Hepatocyte (in vitro differentiated cells): ENCODE measurements around the gene MSLN.

Source experiments
- CTCF ChIP-seq: fragments of 200-600 bp; sonication (generic); IDR thresholded peaks from 2 replicates; pipeline ENCODE4 v1.5.1; 2016; ENCODE audit warnings: antibody characterized with exemption, mild to moderate bottlenecking; ENCODE audit not compliant: poor library complexity
- EZH2 ChIP-seq: fragments of 200-600 bp; sonication (generic); IDR thresholded peaks from 2 replicates; pipeline ENCODE4 v1.6.1; 2016; ENCODE audit warnings: antibody characterized with exemption, mild to moderate bottlenecking, borderline replicate concordance
- EZH2phosphoT487 ChIP-seq: fragments of 200-600 bp; sonication (generic); IDR thresholded peaks from one replicate; pipeline ENCODE4 v1.6.1; 2018; ENCODE audit warnings: antibody characterized with exemption, mild to moderate bottlenecking, low read depth, moderate library complexity; ENCODE audit not compliant: unreplicated experiment, severe bottlenecking

- no peak for TF ChIP-seq CTCF
- TF ChIP-seq EZH2phosphoT487: no peak
- no peak for TF ChIP-seq EZH2
Observed at GRCh38 chr16:789191-789850, 28.8 kb downstream of the MSLN start.
